Fibroblast of skin of left biceps (primary cell): ENCODE results near the gene MYL1.

Source experiments
- DNase-seq, 2 experiments: peaks; one replicate each; pipeline ENCODE4 v3.0.0-alpha.2; 2013; ENCODE audit warnings: low read depth in 2 of 2

MYL1 gene

GRCh38 chr2:210315015-210315788, at the start of gene MYL1:
Gene MYL1, minus strand, starts transcription at chr2:210315174. Its CDS starts 132 bp downstream, at chr2:210315042.
- DNase-seq: no peak

- no peak for DNase-seq
Measured at GRCh38 chr2:210363876-210364275, 48.9 kb upstream of the MYL1 start.

GRCh38 chr2:210363261-210363660, 48.3 kb upstream of the MYL1 start:
- DNase-seq: no peak

- no peak for DNase-seq
Measured at GRCh38 chr2:210360412-210360811, 45.4 kb upstream of the MYL1 start.

- no peak for DNase-seq
Measured at GRCh38 chr2:210356944-210357343, 42.0 kb upstream of the MYL1 start.

- no peak for DNase-seq
Measured at GRCh38 chr2:210337159-210337558, 22.2 kb upstream of the MYL1 start.

GRCh38 chr2:210324906-210325305, 9.9 kb upstream of the MYL1 start:
- DNase-seq: no peak

GRCh38 chr2:210324458-210324857, 9.5 kb upstream of the MYL1 start:
- DNase-seq: no peak

GRCh38 chr2:210323003-210323402, 8.0 kb upstream of the MYL1 start:
- DNase-seq: no peak

- no peak for DNase-seq
Measured at GRCh38 chr2:210318891-210319290, 3.9 kb upstream of the MYL1 start.

GRCh38 chr2:210318486-210318885, 3.5 kb upstream of the MYL1 start:
- no peak for DNase-seq

GRCh38 chr2:210310550-210310949, 4.4 kb downstream of the MYL1 start:
- no peak for DNase-seq

GRCh38 chr2:210309548-210310233, 5.3 kb downstream of the MYL1 start:
- no peak for DNase-seq

GRCh38 chr2:210303498-210303897, 11.5 kb downstream of the MYL1 start:
- no peak for DNase-seq

- no peak for DNase-seq
Measured at GRCh38 chr2:210302326-210302725, 12.6 kb downstream of the MYL1 start.

- DNase-seq: no peak
Measured at GRCh38 chr2:210299866-210300373, 15.1 kb downstream of the MYL1 start.

- no peak for DNase-seq
Measured at GRCh38 chr2:210288408-210288807, 26.6 kb downstream of the MYL1 start.

GRCh38 chr2:210287301-210287700, 27.7 kb downstream of the MYL1 start:
- no peak for DNase-seq

GRCh38 chr2:210286123-210286680, 28.8 kb downstream of the MYL1 start:
- no peak for DNase-seq

- DNase-seq: no peak
Measured at GRCh38 chr2:210277133-210277532, 37.8 kb downstream of the MYL1 start.

- no peak for DNase-seq
Measured at GRCh38 chr2:210271300-210271699, 43.7 kb downstream of the MYL1 start.

GRCh38 chr2:210269148-210269547, 45.8 kb downstream of the MYL1 start:
- DNase-seq: no peak

- DNase-seq: no peak
Measured at GRCh38 chr2:210268281-210268680, 46.7 kb downstream of the MYL1 start.
